H1 (cell line): ENCODE results near the gene PCDHGB5. TPM values are rescaled to one million over a fixed set of nuclear protein-coding genes. Genes with fewer than 3 reads are reported as not detected.

Experiments used
- CTCF ChIA-PET: fragments of 300-600 bp; sonication (Branson Sonifier 250); formaldehyde crosslinking; loops from one replicate; lab custom pipeline; 2021; ENCODE audit not compliant: partially characterized antibody; lab: Charles Lee
- POLR2A ChIA-PET: fragments of 300-600 bp; sonication (Branson Sonifier 250); formaldehyde crosslinking; loops from one replicate; lab custom pipeline; 2021; ENCODE audit warnings: inconsistent platforms; ENCODE audit not compliant: partially characterized antibody; lab: Charles Lee
- DNase-seq, 2 experiments: peaks; one replicate each; pipeline versions ENCODE4 v3.0.0 to v3.0.0-alpha.2; 2010 to 2022; ENCODE audit warnings: low spot score in 2 of 2, low read depth in 1 of 2, mixed read lengths in 1 of 2
- FAIRE-seq: peaks from 2 replicates; lab custom pipeline; 2011; peaks lifted over from hg19 to GRCh38; lab: Jason Lieb, UNC
- H2AFZ ChIP-seq: 2 replicates; pipeline ENCODE4 v1.8.1; 2012; ENCODE audit warnings: low read length, inconsistent platforms
- H2AK5ac ChIP-seq: 2 replicates; pipeline ENCODE4 v1.6.1; 2013; ENCODE audit warnings: low read depth, low read length
- H2BK120ac ChIP-seq: replicated peaks from 2 replicates; pipeline ENCODE3; 2013; ENCODE audit warnings: low read depth, low read length, inconsistent platforms
- H2BK12ac ChIP-seq: 2 replicates; pipeline ENCODE4 v1.6.1; 2013; ENCODE audit warnings: low read depth, low read length
- H2BK15ac ChIP-seq: 2 replicates; pipeline ENCODE4 v1.6.1; 2013; ENCODE audit warnings: low read length
- H2BK20ac ChIP-seq: 2 replicates; pipeline ENCODE4 v1.6.1; 2013; ENCODE audit warnings: low read length
- H2BK5ac ChIP-seq: 2 replicates; pipeline ENCODE4 v1.6.1; 2013; ENCODE audit warnings: low read depth, low read length
- H3K14ac ChIP-seq: 2 replicates; pipeline ENCODE4 v1.6.1; 2013; ENCODE audit warnings: inconsistent platforms; ENCODE audit not compliant: insufficient read length
- H3K18ac ChIP-seq: 2 replicates; pipeline ENCODE4 v1.6.1; 2013; ENCODE audit warnings: low read length; ENCODE audit errors: extremely low read depth
- H3K23ac ChIP-seq: 2 replicates; pipeline ENCODE4 v1.6.1; 2013; ENCODE audit warnings: inconsistent platforms; ENCODE audit not compliant: insufficient read length
- H3K23me2 ChIP-seq: 2 replicates; pipeline ENCODE4 v1.6.1; 2013; ENCODE audit warnings: low read depth, low read length
- H3K27ac ChIP-seq: 2 replicates; pipeline ENCODE4 v1.6.1; 2011; ENCODE audit warnings: low read depth, low read length, inconsistent platforms
- H3K27me3 ChIP-seq, 4 experiments: replicated peaks in 1 of 4; 1 replicate in 1 of 4; 2 replicates in 3 of 4; pipeline versions ENCODE4 v1.6.1 to v1.8.1; 2011 to 2013; ENCODE audit warnings: low read length in 3 of 4, mild to moderate bottlenecking in 3 of 4, inconsistent platforms in 2 of 4, mixed read lengths in 2 of 4, moderate library complexity in 1 of 4; ENCODE audit not compliant: control insufficient read depth in 3 of 4, insufficient read depth in 3 of 4; ENCODE audit errors: extremely low read depth in 1 of 4
- H3K36me3 ChIP-seq, 4 experiments: 2 replicates each; pipeline versions ENCODE4 v1.6.1 to v1.8.1; 2011 to 2013; ENCODE audit warnings: mild to moderate bottlenecking in 4 of 4, low read length in 3 of 4, moderate library complexity in 2 of 4, control low read depth in 1 of 4, inconsistent platforms in 1 of 4; ENCODE audit not compliant: insufficient read depth in 4 of 4, control insufficient read depth in 2 of 4
- H3K4ac ChIP-seq: replicated peaks from 2 replicates; pipeline ENCODE3; 2013; ENCODE audit warnings: low read length, low read depth, mixed read lengths, inconsistent platforms; ENCODE audit not compliant: insufficient read length
- H3K4me1 ChIP-seq, 4 experiments: replicated peaks in 1 of 4; 1 replicate in 1 of 4; 2 replicates in 3 of 4; pipeline versions ENCODE4 v1.6.1 to v1.8.1; 2011 to 2013; ENCODE audit warnings: low read length in 3 of 4, inconsistent platforms in 2 of 4, mixed read lengths in 1 of 4; ENCODE audit not compliant: insufficient read depth in 4 of 4, control insufficient read depth in 3 of 4
- H3K4me2 ChIP-seq, 2 experiments: 2 replicates each; pipeline versions ENCODE4 v1.6.1 to v1.8.1; 2011 to 2013; ENCODE audit warnings: low read depth in 2 of 2, low read length in 2 of 2, control low read depth in 1 of 2, inconsistent platforms in 1 of 2, mild to moderate bottlenecking in 1 of 2; ENCODE audit not compliant: insufficient read depth in 1 of 2
- H3K4me3 ChIP-seq, 4 experiments: fragments of 200-600, 300-600 bp in 1 of 4; sonication (generic), shearing (Covaris generic), sonication (Bioruptor Twin) in 1 of 4; 2 replicates each; pipeline versions ENCODE4 v1.5.1 to v1.8.1; 2011 to 2016; ENCODE audit warnings: low read length in 4 of 4, low read depth in 3 of 4, control low read depth in 2 of 4, inconsistent platforms in 2 of 4, mild to moderate bottlenecking in 2 of 4, mixed read lengths in 1 of 4, moderate library complexity in 1 of 4; ENCODE audit not compliant: insufficient read depth in 2 of 4; ENCODE audit errors: extremely low read depth in 1 of 4
- H3K56ac ChIP-seq: replicated peaks from 2 replicates; pipeline ENCODE3; 2013; ENCODE audit warnings: low read depth, mild to moderate bottlenecking, mixed read lengths, low read length, inconsistent platforms; ENCODE audit not compliant: insufficient read length
- H3K79me1 ChIP-seq: 2 replicates; pipeline ENCODE4 v1.6.1; 2013; ENCODE audit warnings: low read depth, low read length, control low read depth
- H3K79me2 ChIP-seq, 2 experiments: 2 replicates each; pipeline versions ENCODE4 v1.6.1 to v1.8.1; 2012 to 2013; ENCODE audit warnings: low read length in 2 of 2, mild to moderate bottlenecking in 2 of 2, inconsistent platforms in 1 of 2; ENCODE audit not compliant: insufficient read depth in 2 of 2, control insufficient read depth in 1 of 2
- H3K9ac ChIP-seq, 4 experiments: replicated peaks in 1 of 4; 1 replicate in 1 of 4; 2 replicates in 3 of 4; pipeline versions ENCODE4 v1.6.1 to v1.8.1; 2011 to 2013; ENCODE audit warnings: low read depth in 3 of 4, low read length in 3 of 4, control low read depth in 2 of 4, mild to moderate bottlenecking in 2 of 4, moderate library complexity in 2 of 4, inconsistent platforms in 1 of 4; ENCODE audit errors: extremely low read depth in 1 of 4
- H3K9me3 ChIP-seq, 2 experiments: 2 replicates each; pipeline versions ENCODE4 v1.6.1 to v1.8.1; 2012 to 2013; ENCODE audit warnings: mild to moderate bottlenecking in 2 of 2, moderate library complexity in 2 of 2, control low read depth in 1 of 2, inconsistent platforms in 1 of 2, low read depth in 1 of 2, low read length in 1 of 2, mixed read lengths in 1 of 2; ENCODE audit not compliant: insufficient read depth in 2 of 2
- H4K20me1 ChIP-seq, 2 experiments: replicated peaks in 1 of 2; 2 replicates each; pipeline versions ENCODE3 to v1.8.1; 2011 to 2013; ENCODE audit warnings: inconsistent platforms in 2 of 2, low read length in 2 of 2, mild to moderate bottlenecking in 1 of 2; ENCODE audit not compliant: insufficient read depth in 2 of 2, control insufficient read depth in 1 of 2
- H4K5ac ChIP-seq: 2 replicates; pipeline ENCODE4 v1.6.1; 2013; ENCODE audit warnings: low read length, low read depth, mixed read lengths, inconsistent platforms; ENCODE audit not compliant: insufficient read length
- H4K8ac ChIP-seq: 2 replicates; pipeline ENCODE4 v1.8.0; 2013; ENCODE audit warnings: mild to moderate bottlenecking, moderate library complexity, low read length, inconsistent platforms; ENCODE audit not compliant: insufficient read depth; ENCODE audit errors: extremely low read depth
- H4K91ac ChIP-seq: replicated peaks from 2 replicates; pipeline ENCODE3; 2013; ENCODE audit warnings: low read length, mixed read lengths, inconsistent platforms; ENCODE audit not compliant: insufficient read length
- CHD1 ChIP-seq: IDR thresholded peaks from 2 replicates; pipeline ENCODE4 v1.6.1; 2012; ENCODE audit warnings: low read depth, low read length, improper control_type of control experiment
- CTCF ChIP-seq, 3 experiments: IDR thresholded peaks; 1 replicate in 2 of 3; 2 replicates in 1 of 3; pipeline versions ENCODE4 v1.5.1 to v1.6.1; 2011; ENCODE audit warnings: low read length in 3 of 3, mild to moderate bottlenecking in 3 of 3, inconsistent platforms in 2 of 3, low read depth in 1 of 3, moderate library complexity in 1 of 3; ENCODE audit not compliant: insufficient read depth in 1 of 3; ENCODE audit errors: control extremely low read depth in 1 of 3
- HDAC2 ChIP-seq, 2 experiments: fragments of 300-600 bp in 1 of 2; sonication (generic) in 1 of 2; IDR thresholded peaks; 2 replicates each; pipeline ENCODE4 v1.6.1; 2011 to 2012; ENCODE audit warnings: low read depth in 2 of 2, low read length in 2 of 2, mild to moderate bottlenecking in 2 of 2, moderate library complexity in 2 of 2, borderline replicate concordance in 1 of 2, inconsistent platforms in 1 of 2
- KDM5A ChIP-seq: fragments of 200-600 bp; IDR thresholded peaks from 2 replicates; pipeline ENCODE4 v1.7.1; 2012; ENCODE audit warnings: mild to moderate bottlenecking, low read length, inconsistent platforms, mixed read lengths
- RAD21 ChIP-seq, 2 experiments: IDR thresholded peaks in 1 of 2; conservative IDR thresholded peaks in 1 of 2; 2 replicates each; pipeline ENCODE4 v1.6.1; 2011; ENCODE audit warnings: low read depth in 2 of 2, low read length in 2 of 2, improper control_type of control experiment in 1 of 2, inconsistent platforms in 1 of 2, mild to moderate bottlenecking in 1 of 2, moderate library complexity in 1 of 2
- RFX5 ChIP-seq: IDR thresholded peaks from 2 replicates; pipeline ENCODE4 v1.6.1; 2011; ENCODE audit warnings: low read depth, low read length, improper control_type of control experiment, borderline replicate concordance
- SIX5 ChIP-seq: IDR thresholded peaks from 2 replicates; pipeline ENCODE4 v1.6.1; 2011; ENCODE audit warnings: mild to moderate bottlenecking, low read depth, low read length
- WGBS, 2 experiments: shearing (Covaris generic) in 1 of 2; methylation state at CpG; one replicate each; pipeline versions ENCODE4 v1.1.6 to v1.1.7; 2013 to 2015; ENCODE audit warnings: low lambda C conversion rate in 2 of 2, mixed read lengths in 2 of 2, inconsistent platforms in 1 of 2, low coverage in 1 of 2, missing lambda C conversion rate in 1 of 2; ENCODE audit not compliant: insufficient replicate concordance in 2 of 2, insufficient coverage in 1 of 2, insufficient read length in 1 of 2; ENCODE audit errors: extremely low coverage in 1 of 2, missing lambda C conversion rate in 1 of 2; 5-methylcytosine and 5-hydroxymethylcytosine counted together
- polyA plus RNA-seq, 7 experiments: library from polyadenylated mRNA; depleted of rRNA in 3 of 7; stranded (reverse) in 5 of 7; unstranded in 2 of 7; fragments of >200 nt in 5 of 7; fragments of 200-250 nt in 2 of 7; gene quantifications; 1 replicate in 5 of 7; 2 replicates in 1 of 7; 4 replicates in 1 of 7; pipeline versions ENCODE4 v1.2.1 to v1.2.3, GENCODE V29; 2011 to 2013; ENCODE audit warnings: missing spikeins in 2 of 7, mixed read lengths in 2 of 7
- total RNA-seq: library from RNA; stranded (reverse); fragmentation: NEBNext Ultra II Directional; extraction: Animal tissue kit (Norgen Biotek cat#: 25700); gene quantifications from 2 replicates; pipeline ENCODE4 v1.2.1, GENCODE V29; 2021

Gene PCDHGB5
- total and polyA plus RNA-seq, 2 of the 8 experiments (the other 6 are each of a cell fraction or from before 2014, with no cell fraction given): 1.1 to 2.6 TPM

- Histone ChIP-seq H4K5ac (peak within 1 kb of the TSS; percentile 74), H3K36me3 (peaks cover 0 to 27% (median 3%) of the 10 kb centered on the region in 4 experiments; a peak in 3 of 8 replicates), H2BK12ac (no peak within 1 kb of the TSS), H4K91ac (no peak within 1 kb of the TSS), H2BK5ac (no peak within 1 kb of the TSS), H3K27me3 (peaks cover 0 to 12% (median 6%) of the 10 kb centered on the region in 4 experiments; a peak in 4 of 7 replicates), H3K56ac (no peak within 1 kb of the TSS), H3K27ac (no peak within 1 kb of the TSS), H2BK120ac (no peak within 1 kb of the TSS), H3K23me2 (no peaks in the 10 kb centered on the region), H3K79me2 (no peaks in the 10 kb centered on the region; a peak in 1 of 4 replicates), H4K8ac (no peak within 1 kb of the TSS), H3K4ac (no peak within 1 kb of the TSS), H3K9ac (no peak within 1 kb of the TSS; a peak in 1 of 7 replicates), H3K4me2 (peak within 1 kb of the TSS; percentile 35 to 48; a peak in 3 of 4 replicates), H3K9me3 (peaks cover 36 to 39% of the 10 kb centered on the region in 2 experiments), H4K20me1 (no peaks in the 10 kb centered on the region), H3K4me3 (peak within 1 kb of the TSS; percentile 15 to 52 (median 32); a peak in 6 of 8 replicates), H3K4me1 (no peaks in the 10 kb centered on the region; a peak in 1 of 7 replicates), H2BK20ac (no peak within 1 kb of the TSS), H3K79me1 (no peaks in the 10 kb centered on the region), H3K18ac (no peak within 1 kb of the TSS), H2BK15ac (no peak within 1 kb of the TSS), H2AFZ (no peak within 1 kb of the TSS; the same call in 1 of the 2 replicates), H2AK5ac (no peak within 1 kb of the TSS), H3K14ac (no peak within 1 kb of the TSS), H3K23ac (no peak within 1 kb of the TSS)
- WGBS, 2 experiments: 67% methylated on average over 40 of the region's 42 CpGs; no CpG with 5 or more reads in 1 of the 2 experiments
- DNase-seq (peak in 1 of 2 experiments; percentile 91), FAIRE-seq (peak; percentile 84)
- ChIA-PET CTCF (interaction anchor here (0.6 to 23.3 kb wide), 53 partner anchors 8 to 335 kb away, joined by 3 to 1236 read pairs (median 5); partner anchors contain the start of genes PCDHB10, PCDHB11, PCDHB14 and PCDHB15), POLR2A (interaction anchor here (1.2 to 2.6 kb wide), 7 partner anchors 12 to 143 kb away, joined by 3 to 14 read pairs (median 7); no protein-coding TSS in a partner anchor)
- peak; percentile 88 to 90 for TF ChIP-seq RAD21 (IDR thresholded peaks at IDR 0.05 in 1 of 2, conservative IDR thresholded peaks at IDR 0.05 in 1 of 2; ENCODE audit: low read depth in 2 of 2, low read length in 2 of 2)
- TF ChIP-seq SIX5: no peak
- no peak for TF ChIP-seq KDM5A
- TF ChIP-seq CTCF (IDR thresholded peaks at IDR 0.05; ENCODE audit: control extremely low read depth in 1 of 3, insufficient read depth in 1 of 3, low read depth in 1 of 3, low read length in 3 of 3): peak; percentile 59 to 77 (median 75)
- no peak for TF ChIP-seq HDAC2 (IDR thresholded peaks at IDR 0.05; ENCODE audit: borderline replicate concordance in 1 of 2, low read depth in 2 of 2, low read length in 2 of 2)
- TF ChIP-seq RFX5: no peak
- TF ChIP-seq CHD1: no peak
These were observed 23.2 kb downstream of the PCDHGB5 start, which contains the start of gene PCDHGA11 for GRCh38 chr5:141420855-141421488. Gene PCDHGA11 (plus strand): TSS chr5:141421051. CDS start chr5:141421228, 177 bp downstream.
